GM23338 (cell line): ENCODE measurements around the gene TRPM2.

Source experiments
- CREB1 ChIP-seq: fragments of 250-450 bp; sonication (Bioruptor Pico); IDR thresholded peaks from 2 replicates; pipeline ENCODE4 v1.5.0; 2020; ENCODE audit warnings: low read depth, mild to moderate bottlenecking, moderate library complexity
- EZH2 ChIP-seq: fragments of 200-600 bp; sonication (generic); IDR thresholded peaks from one replicate; pipeline ENCODE4 v1.8.0; 2017; ENCODE audit warnings: antibody characterized with exemption, mild to moderate bottlenecking, low read depth; ENCODE audit not compliant: unreplicated experiment
- NANOG ChIP-seq: IDR thresholded peaks from 2 replicates; pipeline ENCODE4 v1.6.1; 2016; ENCODE audit warnings: antibody characterized with exemption, borderline replicate concordance
- POLR2AphosphoS5 ChIP-seq: IDR thresholded peaks from 2 replicates; pipeline ENCODE4 v1.6.1; 2016; ENCODE audit warnings: antibody characterized with exemption, low read depth
- STAT1 ChIP-seq: IDR thresholded peaks from one replicate; pipeline ENCODE4 v1.6.1; 2016; ENCODE audit warnings: antibody characterized with exemption; ENCODE audit not compliant: unreplicated experiment
- ZNF114 ChIP-seq: fragments of 250-450 bp; sonication (Bioruptor Pico); IDR thresholded peaks from 2 replicates; pipeline ENCODE4 v1.5.0; 2020; ENCODE audit warnings: mild to moderate bottlenecking, moderate library complexity
- TF ChIP-seq, protein P1 (sequence below), 2 experiments: fragments of 200-600 bp in 1 of 2; sonication (generic) in 1 of 2; conservative IDR thresholded peaks; 2 replicates each; pipeline versions ENCODE4 v1.5.1 to v1.6.1; 2016 to 2017; ENCODE audit warnings: antibody characterized with exemption in 2 of 2, low read depth in 2 of 2, mild to moderate bottlenecking in 2 of 2, moderate library complexity in 1 of 2
- TF ChIP-seq, protein P2 (sequence below): IDR thresholded peaks from one replicate; pipeline ENCODE4 v1.6.1; 2018; ENCODE audit warnings: antibody characterized with exemption; ENCODE audit not compliant: unreplicated experiment
- TF ChIP-seq, protein P3 (sequence below): fragments of 250-450 bp; sonication (Bioruptor Pico); IDR thresholded peaks from 2 replicates; pipeline ENCODE4 v1.5.0; 2020; ENCODE audit warnings: mild to moderate bottlenecking, moderate library complexity
- TF ChIP-seq, protein P4 (sequence below): IDR thresholded peaks from 2 replicates; pipeline ENCODE4 v1.6.1; 2016; ENCODE audit warnings: antibody characterized with exemption

DNA sequence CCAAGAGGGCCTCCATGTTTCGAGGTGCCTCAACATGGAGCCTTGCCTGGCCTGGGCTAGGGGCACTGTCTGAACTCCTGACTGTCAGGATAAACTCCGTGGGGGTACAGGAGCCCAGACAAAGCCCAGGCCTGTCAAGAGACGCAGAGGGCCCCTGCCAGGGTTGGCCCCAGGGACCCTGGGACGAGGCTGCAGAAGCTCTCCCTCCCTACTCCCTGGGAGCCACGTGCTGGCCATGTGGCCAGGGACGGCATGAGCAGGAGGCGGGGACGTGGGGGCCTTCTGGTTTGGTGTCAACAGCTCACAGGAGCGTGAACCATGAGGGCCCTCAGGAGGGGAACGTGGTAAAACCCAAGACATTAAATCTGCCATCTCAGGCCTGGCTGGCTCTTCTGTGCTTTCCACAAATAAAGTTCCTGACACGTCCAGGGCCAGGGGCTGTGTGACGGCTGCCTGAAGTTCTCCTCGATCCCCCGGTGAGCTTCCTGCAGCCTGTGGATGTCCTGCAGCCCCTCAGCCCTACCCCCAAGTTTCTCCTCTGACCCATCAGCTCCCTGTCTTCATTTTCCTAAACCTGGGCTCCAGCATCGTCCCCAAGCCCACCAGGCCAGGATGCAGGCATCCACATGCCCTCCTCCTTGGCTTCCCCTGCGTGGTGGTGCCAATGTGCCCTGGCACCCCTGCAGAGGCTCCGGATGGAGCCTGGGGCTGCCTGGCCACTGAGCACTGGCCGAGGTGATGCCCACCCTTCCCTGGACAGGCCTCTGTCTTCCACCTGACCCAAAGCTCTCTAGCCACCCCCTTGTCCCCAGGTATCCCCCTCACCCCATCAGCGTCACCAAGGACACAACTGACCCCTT is 89.1 kb downstream of the TRPM2 start:
- TF ChIP-seq STAT1 (no peak), CREB1 (CRISPR knock-in tag) (no peak), EZH2 (no peak), POLR2AphosphoS5 (no peak), NANOG (no peak), ZNF114 (CRISPR knock-in tag) (no peak)
- TF ChIP-seq, protein P1, sequence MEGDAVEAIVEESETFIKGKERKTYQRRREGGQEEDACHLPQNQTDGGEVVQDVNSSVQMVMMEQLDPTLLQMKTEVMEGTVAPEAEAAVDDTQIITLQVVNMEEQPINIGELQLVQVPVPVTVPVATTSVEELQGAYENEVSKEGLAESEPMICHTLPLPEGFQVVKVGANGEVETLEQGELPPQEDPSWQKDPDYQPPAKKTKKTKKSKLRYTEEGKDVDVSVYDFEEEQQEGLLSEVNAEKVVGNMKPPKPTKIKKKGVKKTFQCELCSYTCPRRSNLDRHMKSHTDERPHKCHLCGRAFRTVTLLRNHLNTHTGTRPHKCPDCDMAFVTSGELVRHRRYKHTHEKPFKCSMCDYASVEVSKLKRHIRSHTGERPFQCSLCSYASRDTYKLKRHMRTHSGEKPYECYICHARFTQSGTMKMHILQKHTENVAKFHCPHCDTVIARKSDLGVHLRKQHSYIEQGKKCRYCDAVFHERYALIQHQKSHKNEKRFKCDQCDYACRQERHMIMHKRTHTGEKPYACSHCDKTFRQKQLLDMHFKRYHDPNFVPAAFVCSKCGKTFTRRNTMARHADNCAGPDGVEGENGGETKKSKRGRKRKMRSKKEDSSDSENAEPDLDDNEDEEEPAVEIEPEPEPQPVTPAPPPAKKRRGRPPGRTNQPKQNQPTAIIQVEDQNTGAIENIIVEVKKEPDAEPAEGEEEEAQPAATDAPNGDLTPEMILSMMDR (conservative IDR thresholded peaks at IDR 0.05; ENCODE audit: low read depth in 2 of 2) = no peak
- TF ChIP-seq, protein P2, sequence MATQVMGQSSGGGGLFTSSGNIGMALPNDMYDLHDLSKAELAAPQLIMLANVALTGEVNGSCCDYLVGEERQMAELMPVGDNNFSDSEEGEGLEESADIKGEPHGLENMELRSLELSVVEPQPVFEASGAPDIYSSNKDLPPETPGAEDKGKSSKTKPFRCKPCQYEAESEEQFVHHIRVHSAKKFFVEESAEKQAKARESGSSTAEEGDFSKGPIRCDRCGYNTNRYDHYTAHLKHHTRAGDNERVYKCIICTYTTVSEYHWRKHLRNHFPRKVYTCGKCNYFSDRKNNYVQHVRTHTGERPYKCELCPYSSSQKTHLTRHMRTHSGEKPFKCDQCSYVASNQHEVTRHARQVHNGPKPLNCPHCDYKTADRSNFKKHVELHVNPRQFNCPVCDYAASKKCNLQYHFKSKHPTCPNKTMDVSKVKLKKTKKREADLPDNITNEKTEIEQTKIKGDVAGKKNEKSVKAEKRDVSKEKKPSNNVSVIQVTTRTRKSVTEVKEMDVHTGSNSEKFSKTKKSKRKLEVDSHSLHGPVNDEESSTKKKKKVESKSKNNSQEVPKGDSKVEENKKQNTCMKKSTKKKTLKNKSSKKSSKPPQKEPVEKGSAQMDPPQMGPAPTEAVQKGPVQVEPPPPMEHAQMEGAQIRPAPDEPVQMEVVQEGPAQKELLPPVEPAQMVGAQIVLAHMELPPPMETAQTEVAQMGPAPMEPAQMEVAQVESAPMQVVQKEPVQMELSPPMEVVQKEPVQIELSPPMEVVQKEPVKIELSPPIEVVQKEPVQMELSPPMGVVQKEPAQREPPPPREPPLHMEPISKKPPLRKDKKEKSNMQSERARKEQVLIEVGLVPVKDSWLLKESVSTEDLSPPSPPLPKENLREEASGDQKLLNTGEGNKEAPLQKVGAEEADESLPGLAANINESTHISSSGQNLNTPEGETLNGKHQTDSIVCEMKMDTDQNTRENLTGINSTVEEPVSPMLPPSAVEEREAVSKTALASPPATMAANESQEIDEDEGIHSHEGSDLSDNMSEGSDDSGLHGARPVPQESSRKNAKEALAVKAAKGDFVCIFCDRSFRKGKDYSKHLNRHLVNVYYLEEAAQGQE = no peak
- TF ChIP-seq, protein P3, sequence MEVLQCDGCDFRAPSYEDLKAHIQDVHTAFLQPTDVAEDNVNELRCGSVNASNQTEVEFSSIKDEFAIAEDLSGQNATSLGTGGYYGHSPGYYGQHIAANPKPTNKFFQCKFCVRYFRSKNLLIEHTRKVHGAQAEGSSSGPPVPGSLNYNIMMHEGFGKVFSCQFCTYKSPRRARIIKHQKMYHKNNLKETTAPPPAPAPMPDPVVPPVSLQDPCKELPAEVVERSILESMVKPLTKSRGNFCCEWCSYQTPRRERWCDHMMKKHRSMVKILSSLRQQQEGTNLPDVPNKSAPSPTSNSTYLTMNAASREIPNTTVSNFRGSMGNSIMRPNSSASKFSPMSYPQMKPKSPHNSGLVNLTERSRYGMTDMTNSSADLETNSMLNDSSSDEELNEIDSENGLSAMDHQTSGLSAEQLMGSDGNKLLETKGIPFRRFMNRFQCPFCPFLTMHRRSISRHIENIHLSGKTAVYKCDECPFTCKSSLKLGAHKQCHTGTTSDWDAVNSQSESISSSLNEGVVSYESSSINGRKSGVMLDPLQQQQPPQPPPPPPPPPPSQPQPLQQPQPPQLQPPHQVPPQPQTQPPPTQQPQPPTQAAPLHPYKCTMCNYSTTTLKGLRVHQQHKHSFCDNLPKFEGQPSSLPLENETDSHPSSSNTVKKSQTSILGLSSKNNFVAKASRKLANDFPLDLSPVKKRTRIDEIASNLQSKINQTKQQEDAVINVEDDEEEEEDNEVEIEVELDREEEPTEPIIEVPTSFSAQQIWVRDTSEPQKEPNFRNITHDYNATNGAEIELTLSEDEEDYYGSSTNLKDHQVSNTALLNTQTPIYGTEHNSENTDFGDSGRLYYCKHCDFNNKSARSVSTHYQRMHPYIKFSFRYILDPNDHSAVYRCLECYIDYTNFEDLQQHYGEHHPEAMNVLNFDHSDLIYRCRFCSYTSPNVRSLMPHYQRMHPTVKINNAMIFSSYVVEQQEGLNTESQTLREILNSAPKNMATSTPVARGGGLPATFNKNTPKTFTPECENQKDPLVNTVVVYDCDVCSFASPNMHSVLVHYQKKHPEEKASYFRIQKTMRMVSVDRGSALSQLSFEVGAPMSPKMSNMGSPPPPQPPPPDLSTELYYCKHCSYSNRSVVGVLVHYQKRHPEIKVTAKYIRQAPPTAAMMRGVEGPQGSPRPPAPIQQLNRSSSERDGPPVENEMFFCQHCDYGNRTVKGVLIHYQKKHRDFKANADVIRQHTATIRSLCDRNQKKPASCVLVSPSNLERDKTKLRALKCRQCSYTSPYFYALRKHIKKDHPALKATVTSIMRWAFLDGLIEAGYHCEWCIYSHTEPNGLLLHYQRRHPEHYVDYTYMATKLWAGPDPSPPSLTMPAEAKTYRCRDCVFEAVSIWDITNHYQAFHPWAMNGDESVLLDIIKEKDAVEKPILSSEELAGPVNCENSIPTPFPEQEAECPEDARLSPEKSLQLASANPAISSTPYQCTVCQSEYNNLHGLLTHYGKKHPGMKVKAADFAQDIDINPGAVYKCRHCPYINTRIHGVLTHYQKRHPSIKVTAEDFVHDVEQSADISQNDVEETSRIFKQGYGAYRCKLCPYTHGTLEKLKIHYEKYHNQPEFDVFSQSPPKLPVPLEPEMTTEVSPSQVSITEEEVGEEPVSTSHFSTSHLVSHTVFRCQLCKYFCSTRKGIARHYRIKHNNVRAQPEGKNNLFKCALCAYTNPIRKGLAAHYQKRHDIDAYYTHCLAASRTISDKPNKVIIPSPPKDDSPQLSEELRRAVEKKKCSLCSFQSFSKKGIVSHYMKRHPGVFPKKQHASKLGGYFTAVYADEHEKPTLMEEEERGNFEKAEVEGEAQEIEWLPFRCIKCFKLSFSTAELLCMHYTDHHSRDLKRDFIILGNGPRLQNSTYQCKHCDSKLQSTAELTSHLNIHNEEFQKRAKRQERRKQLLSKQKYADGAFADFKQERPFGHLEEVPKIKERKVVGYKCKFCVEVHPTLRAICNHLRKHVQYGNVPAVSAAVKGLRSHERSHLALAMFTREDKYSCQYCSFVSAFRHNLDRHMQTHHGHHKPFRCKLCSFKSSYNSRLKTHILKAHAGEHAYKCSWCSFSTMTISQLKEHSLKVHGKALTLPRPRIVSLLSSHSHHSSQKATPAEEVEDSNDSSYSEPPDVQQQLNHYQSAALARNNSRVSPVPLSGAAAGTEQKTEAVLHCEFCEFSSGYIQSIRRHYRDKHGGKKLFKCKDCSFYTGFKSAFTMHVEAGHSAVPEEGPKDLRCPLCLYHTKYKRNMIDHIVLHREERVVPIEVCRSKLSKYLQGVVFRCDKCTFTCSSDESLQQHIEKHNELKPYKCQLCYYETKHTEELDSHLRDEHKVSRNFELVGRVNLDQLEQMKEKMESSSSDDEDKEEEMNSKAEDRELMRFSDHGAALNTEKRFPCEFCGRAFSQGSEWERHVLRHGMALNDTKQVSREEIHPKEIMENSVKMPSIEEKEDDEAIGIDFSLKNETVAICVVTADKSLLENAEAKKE (CRISPR knock-in tag) = no peak
- TF ChIP-seq, protein P4, sequence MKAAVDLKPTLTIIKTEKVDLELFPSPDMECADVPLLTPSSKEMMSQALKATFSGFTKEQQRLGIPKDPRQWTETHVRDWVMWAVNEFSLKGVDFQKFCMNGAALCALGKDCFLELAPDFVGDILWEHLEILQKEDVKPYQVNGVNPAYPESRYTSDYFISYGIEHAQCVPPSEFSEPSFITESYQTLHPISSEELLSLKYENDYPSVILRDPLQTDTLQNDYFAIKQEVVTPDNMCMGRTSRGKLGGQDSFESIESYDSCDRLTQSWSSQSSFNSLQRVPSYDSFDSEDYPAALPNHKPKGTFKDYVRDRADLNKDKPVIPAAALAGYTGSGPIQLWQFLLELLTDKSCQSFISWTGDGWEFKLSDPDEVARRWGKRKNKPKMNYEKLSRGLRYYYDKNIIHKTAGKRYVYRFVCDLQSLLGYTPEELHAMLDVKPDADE = no peak
